Activated gamma-delta T cell treated with Interleukin-2 at 50 U/mL for 16 hours (primary cell): ENCODE data around the gene TMEM184A.

Source experiments
- DNase-seq: peaks from one replicate; pipeline ENCODE4 v3.0.0-alpha.2; 2020

TMEM184A gene

GRCh38 chr7:1555813-1556543 is at the start of gene TMEM184A:
Gene TMEM184A (minus strand): TSS chr7:1556205. CDS start chr7:1555484, 721 bp downstream.
- peak; percentile 46 for DNase-seq

GRCh38 chr7:1604383-1604782 is 48.4 kb upstream of the TMEM184A start:
- no peak for DNase-seq

- no peak for DNase-seq
Measured at GRCh38 chr7:1603346-1604225, 47.6 kb upstream of the TMEM184A start.

GRCh38 chr7:1602386-1602785 is 46.4 kb upstream of the TMEM184A start:
- DNase-seq = no peak

GRCh38 chr7:1601956-1602355 is 46.0 kb upstream of the TMEM184A start:
- no peak for DNase-seq

- no peak for DNase-seq
Measured at GRCh38 chr7:1599640-1600395, 43.8 kb upstream of the TMEM184A start.

- DNase-seq = no peak
Measured at GRCh38 chr7:1598961-1599639, 43.1 kb upstream of the TMEM184A start.

- no peak for DNase-seq
Measured at GRCh38 chr7:1598286-1598685, 42.3 kb upstream of the TMEM184A start.

- no peak for DNase-seq
Measured at GRCh38 chr7:1597791-1598190, 41.8 kb upstream of the TMEM184A start.

- no peak for DNase-seq
Measured at GRCh38 chr7:1597066-1597760, 41.2 kb upstream of the TMEM184A start.

GRCh38 chr7:1596181-1597043 is 40.4 kb upstream of the TMEM184A start:
- no peak for DNase-seq

- DNase-seq = no peak
Measured at GRCh38 chr7:1595636-1596035, 39.6 kb upstream of the TMEM184A start.

GRCh38 chr7:1595027-1595426 is 39.0 kb upstream of the TMEM184A start:
- DNase-seq = no peak

GRCh38 chr7:1593904-1594421 is 38.0 kb upstream of the TMEM184A start:
- no peak for DNase-seq

GRCh38 chr7:1593091-1593866 is 37.3 kb upstream of the TMEM184A start:
- DNase-seq = no peak

- DNase-seq = no peak
Measured at GRCh38 chr7:1592299-1592871, 36.4 kb upstream of the TMEM184A start.

GRCh38 chr7:1591876-1592275 is 35.9 kb upstream of the TMEM184A start:
- DNase-seq = no peak

- DNase-seq = no peak
Measured at GRCh38 chr7:1591396-1591795, 35.4 kb upstream of the TMEM184A start.

GRCh38 chr7:1590887-1591286 is 34.9 kb upstream of the TMEM184A start:
- no peak for DNase-seq

GRCh38 chr7:1590476-1590875 is 34.5 kb upstream of the TMEM184A start:
- no peak for DNase-seq
